ENCODE data around the gene C22orf15. TPM values are rescaled to one million over a fixed set of nuclear protein-coding genes. Genes with fewer than 3 reads are reported as not detected.

The C22orf15 gene
- total and polyA plus RNA-seq, 9 of the 15 experiments (the other 6 are each of a cell fraction or from before 2014, with no cell fraction given) = 0.07 TPM; not detected in 8

DNA sequence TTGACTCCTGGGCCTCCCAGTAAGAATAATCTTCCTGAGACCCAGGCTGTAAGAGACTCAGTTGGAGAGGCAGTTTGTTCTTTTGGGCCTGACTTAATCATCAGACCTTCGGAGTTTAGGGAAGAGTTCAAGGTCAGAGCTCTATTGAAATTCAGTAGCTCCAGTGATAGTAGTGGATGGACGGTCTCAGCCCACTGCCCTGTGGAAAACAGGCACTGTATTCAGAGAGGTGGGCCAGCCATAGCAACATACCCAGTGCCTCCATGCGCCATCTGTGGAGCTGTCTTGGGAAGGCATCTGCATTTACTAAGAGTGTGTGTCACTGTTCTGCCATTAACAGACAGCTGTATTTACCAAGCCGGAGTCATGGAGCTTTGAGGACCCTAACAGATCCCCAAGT, 26.8 kb downstream of the C22orf15 start (continued):
- TF ChIP-seq, protein P1, sequence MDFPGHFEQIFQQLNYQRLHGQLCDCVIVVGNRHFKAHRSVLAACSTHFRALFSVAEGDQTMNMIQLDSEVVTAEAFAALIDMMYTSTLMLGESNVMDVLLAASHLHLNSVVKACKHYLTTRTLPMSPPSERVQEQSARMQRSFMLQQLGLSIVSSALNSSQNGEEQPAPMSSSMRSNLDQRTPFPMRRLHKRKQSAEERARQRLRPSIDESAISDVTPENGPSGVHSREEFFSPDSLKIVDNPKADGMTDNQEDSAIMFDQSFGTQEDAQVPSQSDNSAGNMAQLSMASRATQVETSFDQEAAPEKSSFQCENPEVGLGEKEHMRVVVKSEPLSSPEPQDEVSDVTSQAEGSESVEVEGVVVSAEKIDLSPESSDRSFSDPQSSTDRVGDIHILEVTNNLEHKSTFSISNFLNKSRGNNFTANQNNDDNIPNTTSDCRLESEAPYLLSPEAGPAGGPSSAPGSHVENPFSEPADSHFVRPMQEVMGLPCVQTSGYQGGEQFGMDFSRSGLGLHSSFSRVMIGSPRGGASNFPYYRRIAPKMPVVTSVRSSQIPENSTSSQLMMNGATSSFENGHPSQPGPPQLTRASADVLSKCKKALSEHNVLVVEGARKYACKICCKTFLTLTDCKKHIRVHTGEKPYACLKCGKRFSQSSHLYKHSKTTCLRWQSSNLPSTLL (IDR thresholded peaks at IDR 0.05) = no peak

DNA sequence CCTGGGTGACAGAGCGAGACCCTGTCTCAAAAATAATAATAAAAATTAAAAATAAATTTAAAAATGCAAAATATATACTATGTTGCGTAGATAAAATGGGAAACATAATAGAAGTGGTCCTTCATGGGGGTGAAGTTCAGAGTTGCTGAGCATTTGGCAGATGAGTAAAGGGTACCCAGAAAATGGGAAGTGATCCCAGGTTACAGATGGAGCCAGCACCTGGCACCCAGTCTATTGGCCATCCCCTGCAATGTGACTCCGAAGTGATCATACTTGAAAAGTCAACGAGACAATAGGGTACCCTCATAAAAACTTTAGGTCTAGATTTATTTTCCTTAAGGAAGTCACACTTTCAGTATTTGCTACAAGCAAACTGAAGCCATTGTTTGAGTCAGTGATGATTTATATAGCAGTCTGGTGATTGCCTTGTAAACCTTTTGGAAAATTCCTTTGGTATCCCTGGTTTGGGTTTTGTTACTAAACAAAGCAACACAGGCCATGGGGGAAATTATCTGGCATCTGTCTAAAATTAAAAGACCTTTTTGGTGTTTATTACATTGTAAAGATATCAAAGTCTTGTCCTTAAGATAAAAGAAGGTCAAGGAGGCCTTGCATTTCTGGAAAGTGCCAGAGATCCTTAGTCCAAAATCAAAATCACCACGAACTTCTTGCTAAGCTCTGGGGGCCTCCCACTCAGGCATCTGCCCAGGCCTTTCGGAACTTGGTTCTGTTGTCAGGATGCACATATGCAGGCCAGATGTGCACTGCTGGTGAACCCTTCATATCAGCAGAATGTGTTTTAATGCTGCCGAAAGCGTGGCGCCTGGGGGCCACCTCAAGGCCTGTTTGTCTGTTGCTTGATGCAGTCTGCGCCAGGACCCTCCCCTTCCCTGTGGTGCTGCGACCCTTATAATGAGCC, 28.3 kb downstream of the C22orf15 start:
- POLR2A ChIA-PET = no interaction called here

More for the DNA sequence above, 28.3 kb downstream of the C22orf15 start:
- 77% methylated on average over 10 of the region's 11 CpGs for WGBS (ENCODE audit: insufficient coverage, low coverage, missing lambda C conversion rate)
- no peak overlapping the region for H3K27ac ChIP-seq (ENCODE audit: extremely low read depth, low read depth, low read length)
- in situ Hi-C loops (cut with MboI) = no loop called here
- CTCF ChIA-PET (ENCODE audit: low intra/inter-chr PET ratio) = no interaction called here
- H3K79me2 ChIP-seq (ENCODE audit: control insufficient read depth, insufficient read depth, low read length) = peaks cover 44% of the 10 kb centered on the region
- H3K9me1 ChIP-seq (ENCODE audit: control insufficient read depth, insufficient read depth, low read length) = no peaks in the 10 kb centered on the region
- no peaks in the 10 kb centered on the region for H3K9me3 ChIP-seq (replicated peaks; ENCODE audit: control insufficient read depth, insufficient read depth, low read depth, low read length)
- peaks cover 51% of the 10 kb centered on the region for H3K36me3 ChIP-seq (ENCODE audit: control insufficient read depth, insufficient read depth, low read length)
- no TSS peak for BruUV-seq (replicated peaks)
- intact Hi-C loops (cut with micrococcal nuclease) = no loop called here
- DNase-seq (ENCODE audit: extremely low read depth in 1 of 4, low spot score in 3 of 4) (no peak), ATAC-seq (no peak), FAIRE-seq (no peak)
- H3K4me3 ChIP-seq = no peak overlapping the region
- no peaks in the 10 kb centered on the region for H3K27me3 ChIP-seq (ENCODE audit: control insufficient read depth in 2 of 2, insufficient read depth in 2 of 2, low read length in 2 of 2)
- peaks cover 10% of the 10 kb centered on the region for H4K20me1 ChIP-seq (replicated peaks; ENCODE audit: control insufficient read depth, insufficient read depth, low read length)
- TF ChIP-seq RBFOX2 (IDR thresholded peaks at IDR 0.05; ENCODE audit: low read depth, low read length) (no peak), LCOR (CRISPR knock-in tag; IDR thresholded peaks at IDR 0.05) (no peak), PPARD (CRISPR knock-in tag; IDR thresholded peaks at IDR 0.05) (no peak), BACH1 (tag; IDR thresholded peaks at IDR 0.05) (no peak), ZNF165 (CRISPR knock-in tag; IDR thresholded peaks at IDR 0.05; ENCODE audit: borderline replicate concordance) (no peak), ZNF143 (CRISPR knock-in tag; IDR thresholded peaks at IDR 0.05) (no peak), ZNF668 (CRISPR knock-in tag; IDR thresholded peaks at IDR 0.05) (no peak), TAF1 (IDR thresholded peaks at IDR 0.05; ENCODE audit: control insufficient read depth, extremely low read depth, insufficient read depth, low read length, severe bottlenecking) (no peak), ZNF316 (IDR thresholded peaks at IDR 0.05) (no peak), DMBX1 (CRISPR knock-in tag; IDR thresholded peaks at IDR 0.05; ENCODE audit: borderline replicate concordance) (no peak), OTX1 (CRISPR knock-in tag; IDR thresholded peaks at IDR 0.05) (no peak), RBM15 (IDR thresholded peaks at IDR 0.05; ENCODE audit: insufficient read depth, low read length) (no peak), STAT5B (CRISPR knock-in tag; IDR thresholded peaks at IDR 0.05) (no peak)
- TF ChIP-seq, protein P2, sequence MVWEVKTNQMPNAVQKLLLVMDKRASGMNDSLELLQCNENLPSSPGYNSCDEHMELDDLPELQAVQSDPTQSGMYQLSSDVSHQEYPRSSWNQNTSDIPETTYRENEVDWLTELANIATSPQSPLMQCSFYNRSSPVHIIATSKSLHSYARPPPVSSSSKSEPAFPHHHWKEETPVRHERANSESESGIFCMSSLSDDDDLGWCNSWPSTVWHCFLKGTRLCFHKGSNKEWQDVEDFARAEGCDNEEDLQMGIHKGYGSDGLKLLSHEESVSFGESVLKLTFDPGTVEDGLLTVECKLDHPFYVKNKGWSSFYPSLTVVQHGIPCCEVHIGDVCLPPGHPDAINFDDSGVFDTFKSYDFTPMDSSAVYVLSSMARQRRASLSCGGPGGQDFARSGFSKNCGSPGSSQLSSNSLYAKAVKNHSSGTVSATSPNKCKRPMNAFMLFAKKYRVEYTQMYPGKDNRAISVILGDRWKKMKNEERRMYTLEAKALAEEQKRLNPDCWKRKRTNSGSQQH (CRISPR knock-in tag; IDR thresholded peaks at IDR 0.05) = no peak
- TF ChIP-seq, protein P3, sequence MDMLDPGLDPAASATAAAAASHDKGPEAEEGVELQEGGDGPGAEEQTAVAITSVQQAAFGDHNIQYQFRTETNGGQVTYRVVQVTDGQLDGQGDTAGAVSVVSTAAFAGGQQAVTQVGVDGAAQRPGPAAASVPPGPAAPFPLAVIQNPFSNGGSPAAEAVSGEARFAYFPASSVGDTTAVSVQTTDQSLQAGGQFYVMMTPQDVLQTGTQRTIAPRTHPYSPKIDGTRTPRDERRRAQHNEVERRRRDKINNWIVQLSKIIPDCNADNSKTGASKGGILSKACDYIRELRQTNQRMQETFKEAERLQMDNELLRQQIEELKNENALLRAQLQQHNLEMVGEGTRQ (CRISPR knock-in tag; IDR thresholded peaks at IDR 0.05) = no peak
- H3K4me1 ChIP-seq (replicated peaks in 1 of 2; ENCODE audit: control insufficient read depth in 2 of 2, insufficient read depth in 2 of 2, low read length in 2 of 2) = peaks cover 12 to 15% of the 10 kb centered on the region in 2 experiments; a peak in 3 of 5 replicates
- H2AFZ ChIP-seq (ENCODE audit: low read depth, low read length) = no peak overlapping the region
- H3K4me2 ChIP-seq (ENCODE audit: insufficient read depth, low read length) = no peak overlapping the region
- H3K9ac ChIP-seq (ENCODE audit: insufficient read depth in 1 of 2, low read depth in 2 of 2, low read length in 2 of 2) = no peak overlapping the region
